Measurements from ENCODE around the gene STX11.

STX11 gene

DNA sequence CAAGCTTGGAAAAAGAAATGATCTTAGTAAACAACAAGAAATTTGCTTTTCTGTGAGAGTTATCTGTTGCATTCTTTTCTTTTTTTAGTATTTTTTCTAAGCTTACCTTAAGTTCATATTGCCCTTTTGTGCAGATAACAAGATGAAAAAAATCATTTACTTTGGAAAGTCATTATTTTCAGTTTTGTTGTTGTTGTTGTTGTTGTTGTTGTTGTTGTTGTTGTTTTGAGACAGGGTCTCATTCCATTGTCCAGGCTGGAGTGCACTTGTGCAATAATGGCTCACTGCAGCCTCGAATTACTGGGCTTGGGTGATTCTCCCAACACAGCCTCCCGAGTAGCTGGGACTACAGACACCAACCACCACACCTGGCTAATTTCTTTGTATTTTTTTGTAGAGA lies 8.8 kb upstream of the STX11 start:
- Histone ChIP-seq H3K4me3 (ENCODE audit: low read depth, low read length) (no peak overlapping the region), H3K27ac (ENCODE audit: low read depth, low read length) (no peak overlapping the region), H3K36me3 (ENCODE audit: control insufficient read depth, insufficient read depth, low read length) (no peaks in the 10 kb centered on the region), H3K4me1 (ENCODE audit: control insufficient read depth, insufficient read depth, low read length) (no peaks in the 10 kb centered on the region), H3K9ac (ENCODE audit: low read length) (no peak overlapping the region), H3K9me3 (ENCODE audit: control insufficient read depth, insufficient read depth, low read depth, low read length) (no peaks in the 10 kb centered on the region), H3K27me3 (ENCODE audit: control insufficient read depth, insufficient read depth, low read length) (peaks cover 8% of the 10 kb centered on the region; the same call in 1 of the 2 replicates)

DNA sequence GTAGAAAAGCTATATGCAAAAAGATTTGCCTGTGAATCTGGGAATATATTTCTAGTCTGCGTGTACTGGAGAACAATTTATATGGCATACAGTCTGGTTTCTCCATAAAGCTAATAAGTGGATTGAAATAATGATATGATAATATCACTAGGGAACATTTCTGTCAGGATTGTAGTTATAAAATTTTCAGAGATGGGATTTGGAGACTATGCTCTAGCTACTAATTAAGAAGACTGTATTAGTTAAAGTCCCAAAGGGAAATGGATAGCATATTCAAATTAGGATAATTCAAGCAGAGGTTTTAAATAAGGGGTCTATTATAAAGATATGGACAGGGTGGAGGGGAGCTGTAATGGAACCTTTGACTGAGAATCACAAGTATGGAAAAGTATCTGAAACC lies 7.2 kb upstream of the STX11 start:
- Histone ChIP-seq H3K9ac (ENCODE audit: low read length) (no peak overlapping the region), H3K9me3 (ENCODE audit: control insufficient read depth, insufficient read depth, low read depth, low read length) (no peaks in the 10 kb centered on the region), H3K27ac (ENCODE audit: low read depth, low read length) (no peak overlapping the region), H3K4me3 (ENCODE audit: low read depth, low read length) (no peak overlapping the region), H3K27me3 (ENCODE audit: control insufficient read depth, insufficient read depth, low read length) (peaks cover 19% of the 10 kb centered on the region), H3K4me1 (ENCODE audit: control insufficient read depth, insufficient read depth, low read length) (no peaks in the 10 kb centered on the region), H3K36me3 (ENCODE audit: control insufficient read depth, insufficient read depth, low read length) (no peaks in the 10 kb centered on the region)

DNA sequence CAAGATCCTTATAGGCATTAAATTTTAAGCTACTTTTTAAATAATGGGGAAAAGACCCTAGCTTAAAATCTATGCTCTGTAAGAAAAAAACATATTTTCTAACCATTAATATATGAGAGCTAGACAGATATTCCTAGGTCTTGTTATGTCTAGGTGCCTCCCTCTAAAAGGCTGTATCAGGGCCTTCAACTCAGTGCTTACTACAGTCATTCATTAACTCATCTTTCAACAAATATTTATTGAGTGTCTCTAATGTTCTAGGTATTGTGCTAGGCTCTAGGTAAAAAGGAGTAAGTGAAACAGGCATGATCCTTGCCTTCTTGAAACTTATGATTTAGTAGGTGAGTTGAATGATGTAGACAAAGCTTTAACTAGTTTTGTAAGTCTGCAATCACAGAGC lies 6.4 kb upstream of the STX11 start:
- peaks cover 27% of the 10 kb centered on the region for H3K27me3 ChIP-seq (ENCODE audit: control insufficient read depth, insufficient read depth, low read length)
- H3K9me3 ChIP-seq (ENCODE audit: control insufficient read depth, insufficient read depth, low read depth, low read length): no peaks in the 10 kb centered on the region
- no peak overlapping the region for H3K27ac ChIP-seq (ENCODE audit: low read depth, low read length)
- H3K36me3 ChIP-seq (ENCODE audit: control insufficient read depth, insufficient read depth, low read length): no peaks in the 10 kb centered on the region
- H3K4me3 ChIP-seq (ENCODE audit: low read depth, low read length): no peak overlapping the region
- no peak overlapping the region for H3K9ac ChIP-seq (ENCODE audit: low read length)
- H3K4me1 ChIP-seq (ENCODE audit: control insufficient read depth, insufficient read depth, low read length): no peaks in the 10 kb centered on the region

DNA sequence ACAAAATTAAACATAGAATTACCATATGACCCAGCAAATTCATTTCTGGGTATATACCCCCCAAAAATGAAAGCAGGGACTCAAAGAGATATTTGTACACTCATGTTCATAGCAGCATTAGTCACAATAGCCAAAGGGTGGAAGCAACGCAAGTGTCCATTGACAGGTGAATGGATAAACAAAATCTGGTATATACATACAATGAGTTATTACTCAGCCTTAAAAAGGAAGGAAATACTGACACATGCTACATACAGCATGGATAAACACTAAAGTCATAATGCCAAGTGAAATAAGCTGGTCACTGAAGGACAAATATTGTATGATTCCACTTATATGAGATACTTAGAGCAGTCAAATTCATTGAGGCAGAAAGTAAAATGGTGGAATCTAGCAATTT lies 5.3 kb upstream of the STX11 start:
- no peaks in the 10 kb centered on the region for H3K9me3 ChIP-seq (ENCODE audit: control insufficient read depth, insufficient read depth, low read depth, low read length)
- no peak overlapping the region for H3K27ac ChIP-seq (ENCODE audit: low read depth, low read length)
- no peaks in the 10 kb centered on the region for H3K36me3 ChIP-seq (ENCODE audit: control insufficient read depth, insufficient read depth, low read length)
- no peak overlapping the region for H3K4me3 ChIP-seq (ENCODE audit: low read depth, low read length)
- peaks cover 38% of the 10 kb centered on the region for H3K27me3 ChIP-seq (ENCODE audit: control insufficient read depth, insufficient read depth, low read length)
- no peak overlapping the region for H3K9ac ChIP-seq (ENCODE audit: low read length)
- no peaks in the 10 kb centered on the region for H3K4me1 ChIP-seq (ENCODE audit: control insufficient read depth, insufficient read depth, low read length)

DNA sequence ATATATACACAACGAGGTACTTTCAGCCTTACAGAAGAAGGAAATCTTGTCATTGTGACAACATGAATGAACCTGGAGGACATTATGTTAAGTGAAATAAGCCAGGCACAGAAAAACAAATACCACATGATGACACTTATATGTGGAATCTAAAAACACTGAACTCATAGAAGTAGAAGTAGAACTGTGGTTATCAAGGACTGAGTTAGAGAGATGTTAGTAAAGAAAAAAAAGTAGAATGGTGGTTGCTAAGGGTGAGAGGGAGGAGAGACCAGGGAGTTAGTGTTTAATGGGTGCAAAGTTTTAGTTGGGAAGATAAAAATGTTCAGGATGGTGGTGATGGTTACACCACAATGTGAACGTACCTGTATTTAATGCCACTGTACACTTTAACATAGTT lies 4.8 kb upstream of the STX11 start:
- no peak overlapping the region for H3K27ac ChIP-seq (ENCODE audit: low read depth, low read length)
- H3K4me1 ChIP-seq (ENCODE audit: control insufficient read depth, insufficient read depth, low read length): no peaks in the 10 kb centered on the region
- H3K9ac ChIP-seq (ENCODE audit: low read length): no peak overlapping the region
- H3K9me3 ChIP-seq (ENCODE audit: control insufficient read depth, insufficient read depth, low read depth, low read length): no peaks in the 10 kb centered on the region
- no peaks in the 10 kb centered on the region for H3K36me3 ChIP-seq (ENCODE audit: control insufficient read depth, insufficient read depth, low read length)
- peaks cover 42% of the 10 kb centered on the region for H3K27me3 ChIP-seq (ENCODE audit: control insufficient read depth, insufficient read depth, low read length)
- no peak overlapping the region for H3K4me3 ChIP-seq (ENCODE audit: low read depth, low read length)

DNA sequence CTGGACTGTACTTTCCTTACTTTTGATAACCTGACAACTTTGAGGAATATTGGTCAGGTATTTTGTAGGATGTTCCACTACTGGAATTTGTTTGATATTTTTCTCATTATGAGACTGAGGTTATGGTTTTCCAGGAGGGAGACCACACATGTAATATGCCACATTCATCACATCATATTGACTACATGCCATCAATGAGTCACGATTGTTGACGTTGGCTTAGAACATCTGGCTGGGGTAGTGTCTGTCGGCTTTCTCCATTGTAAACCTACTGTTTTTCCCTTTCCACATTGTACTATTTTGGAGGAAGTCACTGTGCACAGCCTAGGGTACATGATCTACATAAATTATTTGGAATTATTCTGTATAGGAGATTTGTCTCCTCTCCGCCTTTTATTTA lies 1.4 kb upstream of the STX11 start:
- Histone ChIP-seq H3K9ac (ENCODE audit: low read length) (no peak overlapping the region), H3K4me3 (ENCODE audit: low read depth, low read length) (no peak overlapping the region), H3K27me3 (ENCODE audit: control insufficient read depth, insufficient read depth, low read length) (peaks cover 64% of the 10 kb centered on the region), H3K9me3 (ENCODE audit: control insufficient read depth, insufficient read depth, low read depth, low read length) (no peaks in the 10 kb centered on the region), H3K36me3 (ENCODE audit: control insufficient read depth, insufficient read depth, low read length) (no peaks in the 10 kb centered on the region), H3K27ac (ENCODE audit: low read depth, low read length) (no peak overlapping the region), H3K4me1 (ENCODE audit: control insufficient read depth, insufficient read depth, low read length) (peaks cover 6% of the 10 kb centered on the region; the same call in 1 of the 2 replicates)

DNA sequence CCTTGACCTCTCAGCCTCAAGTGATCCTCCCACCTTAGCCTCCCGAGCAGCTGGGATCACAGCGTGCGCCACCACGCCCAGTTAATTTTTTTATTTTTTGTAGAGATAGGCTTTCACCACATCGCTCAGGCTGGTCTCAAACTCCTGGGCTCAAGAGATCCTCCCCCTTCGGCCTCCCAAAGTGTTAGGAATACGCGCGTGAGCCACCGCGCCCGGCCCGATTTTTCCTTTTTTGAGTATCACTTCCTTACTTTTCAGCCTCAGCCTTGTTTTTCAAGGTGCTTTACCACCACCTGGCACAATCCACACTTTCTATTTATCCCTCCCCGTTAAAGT lies 791 bp upstream of the STX11 start:
- Histone ChIP-seq H3K9me3 (ENCODE audit: control insufficient read depth, insufficient read depth, low read depth, low read length) (no peaks in the 10 kb centered on the region), H3K4me3 (ENCODE audit: low read depth, low read length) (peak overlapping the region; percentile 93), H3K4me1 (ENCODE audit: control insufficient read depth, insufficient read depth, low read length) (peaks cover 6% of the 10 kb centered on the region; the same call in 1 of the 2 replicates), H3K36me3 (ENCODE audit: control insufficient read depth, insufficient read depth, low read length) (no peaks in the 10 kb centered on the region), H3K27me3 (ENCODE audit: control insufficient read depth, insufficient read depth, low read length) (peaks cover 64% of the 10 kb centered on the region), H3K9ac (ENCODE audit: low read length) (peak overlapping the region; percentile 43), H3K27ac (ENCODE audit: low read depth, low read length) (no peak overlapping the region)

DNA sequence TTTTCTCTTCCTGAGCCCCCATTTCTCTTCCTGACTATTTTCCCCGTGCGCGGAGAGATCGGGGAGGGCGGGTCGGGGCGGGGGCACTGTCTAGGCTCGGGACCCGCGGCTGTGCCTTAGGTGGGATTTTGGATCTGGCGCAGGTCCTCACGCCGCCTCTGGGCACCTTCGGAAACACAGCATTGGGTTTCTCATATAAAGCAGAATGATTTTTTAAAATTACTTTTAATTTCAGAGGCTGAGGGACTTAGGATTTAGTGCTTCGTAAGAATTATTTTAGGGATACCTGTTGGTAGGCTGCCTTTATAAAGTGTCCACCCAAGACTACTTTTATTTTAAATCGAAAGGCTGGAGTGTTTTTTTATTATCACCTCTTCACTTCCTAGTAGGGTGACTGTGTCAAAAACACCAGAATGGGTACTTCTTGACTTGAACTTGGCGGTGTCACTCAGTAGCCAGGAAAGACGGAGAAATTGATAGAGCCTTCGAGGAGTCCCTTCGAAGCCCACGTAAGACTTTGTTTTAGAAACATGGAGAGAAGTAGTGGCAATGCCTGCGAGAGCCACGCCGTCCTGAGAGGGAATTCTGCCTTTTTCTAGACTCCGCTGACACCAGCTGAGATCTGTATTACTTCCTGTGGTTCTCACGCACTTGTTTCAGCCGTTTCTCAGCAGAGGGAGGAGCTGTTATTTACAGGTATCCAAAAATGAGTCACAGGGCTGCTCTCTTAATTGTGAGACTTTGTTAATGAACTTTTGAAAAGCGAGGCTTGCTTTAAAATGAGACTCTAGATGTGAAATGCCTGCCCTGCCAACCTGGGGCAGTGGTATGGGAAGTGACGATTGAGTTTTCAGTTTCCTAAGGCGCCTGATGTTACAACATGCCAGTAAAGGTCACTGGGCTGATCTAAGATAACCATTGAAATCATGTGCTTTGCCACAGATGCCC lies 667 bp downstream of the STX11 start:
- peaks cover 6% of the 10 kb centered on the region; the same call in 1 of the 2 replicates for H3K4me1 ChIP-seq (ENCODE audit: control insufficient read depth, insufficient read depth, low read length)
- H3K9me3 ChIP-seq (ENCODE audit: control insufficient read depth, insufficient read depth, low read depth, low read length): no peaks in the 10 kb centered on the region
- peaks cover 61% of the 10 kb centered on the region for H3K27me3 ChIP-seq (ENCODE audit: control insufficient read depth, insufficient read depth, low read length)
- H3K27ac ChIP-seq (ENCODE audit: low read depth, low read length): no peak overlapping the region
- H3K36me3 ChIP-seq (ENCODE audit: control insufficient read depth, insufficient read depth, low read length): no peaks in the 10 kb centered on the region
- H3K9ac ChIP-seq (ENCODE audit: low read length): peak overlapping the region; percentile 11
- H3K4me3 ChIP-seq (ENCODE audit: low read depth, low read length): peak overlapping the region; percentile 93

DNA sequence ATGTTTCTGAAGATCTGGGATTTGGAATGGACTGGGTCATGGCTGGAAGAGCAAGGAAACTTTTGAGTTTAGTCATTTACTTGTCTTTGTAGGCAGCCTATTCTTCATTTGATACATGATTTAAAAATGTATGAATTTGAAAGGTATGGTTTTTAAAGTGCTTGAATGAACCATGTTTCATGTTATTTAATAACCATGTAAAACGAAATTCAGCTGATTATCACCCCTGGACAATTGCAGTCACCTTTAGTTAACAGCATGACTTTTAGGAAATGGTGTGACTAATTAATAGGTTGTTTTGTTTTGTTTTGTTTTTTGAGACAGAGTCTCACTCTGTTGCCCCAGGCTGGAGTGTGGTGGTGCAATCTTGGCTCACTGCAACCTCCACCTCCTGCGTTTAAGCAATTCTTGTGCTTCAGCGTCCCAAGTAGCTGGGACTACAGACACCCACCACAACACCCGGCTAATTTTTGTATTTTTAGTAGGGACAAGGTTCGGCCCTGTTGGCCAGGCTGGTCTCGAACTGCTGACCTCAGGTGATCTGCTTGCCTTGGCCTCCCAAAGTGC lies 2.1 kb downstream of the STX11 start:
- H3K36me3 ChIP-seq (ENCODE audit: control insufficient read depth, insufficient read depth, low read length): no peaks in the 10 kb centered on the region
- H3K9me3 ChIP-seq (ENCODE audit: control insufficient read depth, insufficient read depth, low read depth, low read length): no peaks in the 10 kb centered on the region
- H3K9ac ChIP-seq (ENCODE audit: low read length): no peak overlapping the region
- H3K4me1 ChIP-seq (ENCODE audit: control insufficient read depth, insufficient read depth, low read length): peaks cover 12% of the 10 kb centered on the region; the same call in 1 of the 2 replicates
- H3K27me3 ChIP-seq (ENCODE audit: control insufficient read depth, insufficient read depth, low read length): peaks cover 52% of the 10 kb centered on the region
- no peak overlapping the region for H3K4me3 ChIP-seq (ENCODE audit: low read depth, low read length)
- H3K27ac ChIP-seq (ENCODE audit: low read depth, low read length): no peak overlapping the region

DNA sequence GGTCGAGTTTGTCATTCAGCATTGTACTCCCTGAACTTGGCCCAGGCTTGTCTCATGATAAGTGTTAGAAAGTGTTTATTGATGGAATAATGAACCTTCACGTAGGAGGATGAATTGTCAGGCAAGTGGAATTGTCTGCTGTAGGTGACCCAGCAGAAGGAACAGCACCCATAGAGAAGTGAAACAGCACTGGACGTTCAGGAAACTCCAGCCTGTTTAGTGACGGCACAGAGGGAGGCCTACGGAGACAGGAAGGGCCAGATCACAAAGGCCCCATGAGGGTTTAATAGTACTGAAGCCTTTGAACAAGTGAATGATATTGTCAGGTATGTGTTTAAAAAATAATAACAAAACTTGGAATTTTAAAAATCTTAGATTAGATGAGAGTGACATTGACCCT lies 2.9 kb downstream of the STX11 start:
- no peaks in the 10 kb centered on the region for H3K36me3 ChIP-seq (ENCODE audit: control insufficient read depth, insufficient read depth, low read length)
- no peak overlapping the region for H3K9ac ChIP-seq (ENCODE audit: low read length)
- H3K4me1 ChIP-seq (ENCODE audit: control insufficient read depth, insufficient read depth, low read length): peaks cover 17% of the 10 kb centered on the region
- H3K27me3 ChIP-seq (ENCODE audit: control insufficient read depth, insufficient read depth, low read length): peaks cover 43% of the 10 kb centered on the region
- H3K27ac ChIP-seq (ENCODE audit: low read depth, low read length): no peak overlapping the region
- no peak overlapping the region for H3K4me3 ChIP-seq (ENCODE audit: low read depth, low read length)
- no peaks in the 10 kb centered on the region for H3K9me3 ChIP-seq (ENCODE audit: control insufficient read depth, insufficient read depth, low read depth, low read length)

DNA sequence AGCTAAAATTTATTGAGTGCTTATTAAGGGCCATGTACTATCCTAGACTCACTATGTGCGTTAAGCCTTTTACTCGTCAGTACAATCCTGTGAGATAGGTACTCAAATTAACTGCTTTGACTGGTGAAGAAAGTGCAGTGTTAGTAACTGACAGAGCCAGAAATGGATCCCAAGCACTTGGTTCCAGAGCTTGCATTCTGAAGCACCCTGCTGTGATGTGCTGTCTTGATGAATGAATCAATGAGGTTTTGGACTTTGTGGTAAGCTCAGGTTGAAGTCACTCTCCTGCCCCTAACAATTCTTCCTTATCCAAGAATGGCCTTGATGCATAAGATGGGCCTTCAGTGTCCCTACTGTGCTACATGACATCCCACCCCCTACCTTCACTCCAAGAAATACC lies 3.7 kb downstream of the STX11 start:
- Histone ChIP-seq H3K27ac (ENCODE audit: low read depth, low read length) (no peak overlapping the region), H3K4me3 (ENCODE audit: low read depth, low read length) (no peak overlapping the region), H3K4me1 (ENCODE audit: control insufficient read depth, insufficient read depth, low read length) (peaks cover 23% of the 10 kb centered on the region), H3K9ac (ENCODE audit: low read length) (no peak overlapping the region), H3K27me3 (ENCODE audit: control insufficient read depth, insufficient read depth, low read length) (peaks cover 36% of the 10 kb centered on the region), H3K9me3 (ENCODE audit: control insufficient read depth, insufficient read depth, low read depth, low read length) (no peaks in the 10 kb centered on the region), H3K36me3 (ENCODE audit: control insufficient read depth, insufficient read depth, low read length) (no peaks in the 10 kb centered on the region)
